CD8-positive, alpha-beta memory T cell (primary cell): Measurements from ENCODE around the gene ARIH1. TPM values are rescaled to one million over a fixed set of nuclear protein-coding genes. Genes with fewer than 3 reads are reported as not detected.
A peak's percentile ranks its signal among the peaks of the same experiment; 100 is the strongest.

ENCODE experiments used
- CTCF ChIA-PET: fragments of 350-600 bp; sonication (Branson Sonifier 250); formaldehyde crosslinking; loops from one replicate; lab custom pipeline; 2021; ENCODE audit warnings: antibody characterized with exemption; lab: Charles Lee
- POLR2A ChIA-PET: fragments of 350-600 bp; sonication (Branson Sonifier 250); formaldehyde crosslinking; loops from one replicate; lab custom pipeline; 2021; ENCODE audit warnings: antibody characterized with exemption; lab: Charles Lee
- DNase-seq, 5 donors: peaks; one replicate each; pipeline versions ENCODE4 v3.0.0 to v3.0.0-alpha.2; 2020 to 2022; ENCODE audit warnings: mixed read lengths in 1 of 5
- H3K27ac ChIP-seq: one replicate; pipeline ENCODE4 v1.7.0; 2013; ENCODE audit warnings: low read depth, mild to moderate bottlenecking, low read length, moderate library complexity
- H3K27me3 ChIP-seq: 2 replicates; pipeline ENCODE4 v1.7.0; 2013; ENCODE audit warnings: low read length, mild to moderate bottlenecking; ENCODE audit not compliant: insufficient read depth, poor library complexity, severe bottlenecking
- H3K36me3 ChIP-seq: 2 replicates; pipeline ENCODE4 v1.7.0; 2013; ENCODE audit warnings: mild to moderate bottlenecking, low read length, moderate library complexity; ENCODE audit not compliant: insufficient read depth
- H3K4me1 ChIP-seq: 2 replicates; pipeline ENCODE4 v1.7.0; 2013; ENCODE audit warnings: mild to moderate bottlenecking, low read length, moderate library complexity; ENCODE audit not compliant: insufficient read depth
- H3K4me3 ChIP-seq: 2 replicates; pipeline ENCODE4 v1.7.0; 2013; ENCODE audit warnings: mild to moderate bottlenecking, low read length
- H3K9me3 ChIP-seq: 2 replicates; pipeline ENCODE4 v1.7.0; 2013; ENCODE audit warnings: mild to moderate bottlenecking, low read length
- H3K27ac Mint-ChIP-seq, 8 donors: one replicate each; pipeline ENCODE4 v1.8.0; 2020 to 2021; ENCODE audit warnings: mixed read lengths in 8 of 8, mild to moderate bottlenecking in 6 of 8, inconsistent platforms in 3 of 8, moderate library complexity in 3 of 8
- H3K27me3 Mint-ChIP-seq, 2 donors: one replicate each; pipeline ENCODE4 v1.8.0; 2020 to 2021; ENCODE audit warnings: mixed read lengths in 2 of 2, mild to moderate bottlenecking in 1 of 2, moderate library complexity in 1 of 2
- H3K36me3 Mint-ChIP-seq, 3 donors: one replicate each; pipeline ENCODE4 v1.8.0; 2020 to 2021; ENCODE audit warnings: mixed read lengths in 3 of 3, inconsistent platforms in 1 of 3, mild to moderate bottlenecking in 1 of 3
- H3K4me1 Mint-ChIP-seq, 3 donors: one replicate each; pipeline ENCODE4 v1.8.0; 2020 to 2021; ENCODE audit warnings: mixed read lengths in 3 of 3, inconsistent platforms in 1 of 3, mild to moderate bottlenecking in 1 of 3
- H3K4me3 Mint-ChIP-seq, 7 donors: one replicate each; pipeline ENCODE4 v1.8.0; 2020 to 2021; ENCODE audit warnings: mixed read lengths in 7 of 7, mild to moderate bottlenecking in 6 of 7, moderate library complexity in 4 of 7, inconsistent platforms in 2 of 7
- H3K9me3 Mint-ChIP-seq, 5 donors: one replicate each; pipeline ENCODE4 v1.8.0; 2020 to 2022; ENCODE audit warnings: mixed read lengths in 5 of 5, mild to moderate bottlenecking in 3 of 5, moderate library complexity in 2 of 5, inconsistent platforms in 1 of 5
- polyA plus RNA-seq: library from polyadenylated mRNA; unstranded; fragments of 300-500 nt; fragmentation: Illumina TruSeq; gene quantifications from one replicate; pipeline ENCODE4 v1.2.3, GENCODE V29; 2021
- total RNA-seq, 2 experiments: library from RNA; stranded (reverse); gene quantifications; one replicate each; pipeline ENCODE4 v1.2.3, GENCODE V29; 2021

Gene ARIH1
- total and polyA plus RNA-seq, 3 experiments from 2014 or later, result 24.3 to 164 (median 153) TPM

DNA sequence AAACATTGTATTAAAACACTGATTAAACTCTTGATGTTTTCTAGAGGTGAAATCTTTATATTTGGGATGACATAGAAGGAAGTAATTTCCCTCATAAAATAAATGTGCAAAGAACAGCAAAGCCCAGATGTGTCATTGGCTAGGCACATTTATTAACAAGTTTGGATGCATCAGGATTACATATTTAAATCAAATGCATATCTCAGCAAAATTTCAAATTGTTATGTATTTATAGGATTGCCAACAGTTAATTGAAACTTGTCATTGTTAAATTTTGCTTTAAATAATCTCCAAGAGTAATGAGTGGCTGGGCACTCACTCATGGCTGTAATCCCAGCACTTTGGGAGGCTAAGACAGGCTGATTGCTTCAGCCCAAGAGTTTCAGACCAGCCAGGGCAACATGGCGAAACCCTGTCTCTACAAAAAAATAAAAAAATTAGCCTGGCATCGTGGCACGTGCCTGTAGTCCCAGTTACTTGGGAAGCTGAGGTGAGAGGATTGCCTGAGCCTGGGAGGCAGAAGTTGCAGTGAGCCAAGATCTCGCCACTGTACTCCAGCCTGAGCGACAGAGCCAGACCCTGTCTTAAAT lies 28.2 kb downstream of the ARIH1 start:
- POLR2A ChIA-PET, result no interaction called here
- H3K4me3 ChIP-seq, result no peak overlapping the region
- CTCF ChIA-PET, result no interaction called here

DNA sequence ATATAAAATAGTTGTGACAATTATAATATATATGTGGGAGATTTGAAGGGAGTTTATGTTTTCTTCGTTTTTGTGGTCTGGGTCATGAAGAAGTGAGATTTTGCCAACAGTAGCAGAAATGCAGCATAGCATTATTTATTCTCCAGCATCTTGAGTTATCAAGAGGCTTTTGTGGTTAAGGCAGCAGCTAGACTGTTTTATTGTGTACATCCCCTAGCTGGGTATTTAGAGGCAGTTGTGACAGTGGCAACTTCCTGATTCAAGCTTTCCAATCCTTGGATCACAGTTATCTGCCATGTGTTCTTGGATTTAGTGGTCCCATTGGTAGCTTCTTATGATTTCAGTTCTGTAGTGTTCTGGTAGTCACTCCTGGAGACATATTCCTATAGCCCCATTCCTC lies 29.0 kb downstream of the ARIH1 start:
- H3K9me3 Mint-ChIP-seq, result no peaks in the 10 kb centered on the region
- H3K27ac Mint-ChIP-seq, result peak overlapping the region in 7 of 8 donors; percentile 8 to 70 (median 37)
- no peaks in the 10 kb centered on the region for H3K27me3 ChIP-seq
- H3K27ac ChIP-seq, result no peak overlapping the region
- CTCF ChIA-PET, result no interaction called here
- peak overlapping the region in 3 of 7 donors; percentile 4 to 22 (median 6) for H3K4me3 Mint-ChIP-seq
- H3K27me3 Mint-ChIP-seq, result peaks cover 0 to 1% of the 10 kb centered on the region in 2 donors
- H3K4me1 ChIP-seq, result peaks cover 33% of the 10 kb centered on the region
- H3K36me3 ChIP-seq, result no peaks in the 10 kb centered on the region
- no peak for DNase-seq
- H3K9me3 ChIP-seq, result no peaks in the 10 kb centered on the region
- POLR2A ChIA-PET, result no interaction called here
- peaks cover 0 to 27% (median 0%) of the 10 kb centered on the region in 3 donors for H3K36me3 Mint-ChIP-seq
- H3K4me1 Mint-ChIP-seq, result peaks cover 59 to 87% (median 83%) of the 10 kb centered on the region in 3 donors
- H3K4me3 ChIP-seq, result no peak overlapping the region

More for the DNA sequence above, 28.2 kb downstream of the ARIH1 start:
- no peaks in the 10 kb centered on the region for H3K27me3 ChIP-seq
- peak overlapping the region in 1 of 8 donors; percentile 6 for H3K27ac Mint-ChIP-seq
- H3K27ac ChIP-seq, result no peak overlapping the region
- H3K9me3 ChIP-seq, result no peaks in the 10 kb centered on the region
- no peaks in the 10 kb centered on the region for H3K9me3 Mint-ChIP-seq
- H3K4me1 Mint-ChIP-seq, result peaks cover 61 to 87% (median 83%) of the 10 kb centered on the region in 3 donors
- peaks cover 0 to 1% of the 10 kb centered on the region in 2 donors for H3K27me3 Mint-ChIP-seq
- H3K4me3 Mint-ChIP-seq, result no peak overlapping the region
- H3K36me3 ChIP-seq, result no peaks in the 10 kb centered on the region
- peaks cover 29% of the 10 kb centered on the region for H3K4me1 ChIP-seq
- peaks cover 0 to 30% (median 0%) of the 10 kb centered on the region in 3 donors for H3K36me3 Mint-ChIP-seq
- DNase-seq, result no peak

DNA sequence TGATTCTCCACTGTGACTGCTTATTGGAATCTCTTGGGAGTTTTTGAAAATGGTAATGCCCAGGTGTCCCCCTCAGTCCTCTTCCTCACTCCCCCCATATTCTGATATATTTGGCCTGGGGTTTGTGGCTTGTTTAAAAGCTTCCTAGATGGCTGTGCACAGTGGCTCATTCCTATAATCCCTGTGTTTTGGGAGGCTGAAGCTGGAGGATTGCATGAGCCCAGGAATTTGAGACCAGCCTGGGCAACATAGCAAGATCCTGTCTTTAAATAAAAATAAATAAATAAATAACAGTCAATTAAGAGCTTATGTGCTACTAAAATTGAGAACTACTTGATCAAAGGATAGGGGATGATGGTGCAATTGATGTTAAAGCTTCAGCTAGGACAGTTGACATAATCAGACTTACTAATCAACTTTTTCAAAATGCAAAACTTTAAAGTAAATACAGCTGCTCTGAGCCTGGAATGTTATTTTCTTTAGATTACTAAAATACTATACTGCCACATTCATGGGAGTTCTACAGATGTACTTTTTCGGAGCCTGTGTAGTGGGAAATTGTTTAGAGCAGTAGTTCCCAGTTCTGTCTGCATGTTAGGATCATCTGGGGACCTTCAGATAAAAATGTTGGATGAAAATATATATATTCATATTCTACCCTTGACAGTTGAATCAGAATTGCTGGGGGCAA lies 33.4 kb downstream of the ARIH1 start:
- H3K27ac ChIP-seq, result no peak overlapping the region
- POLR2A ChIA-PET, result interaction anchor here (0.6 kb wide), 1 partner anchor 24 kb away, joined by 3 read pairs; no protein-coding TSS in a partner anchor
- H3K4me1 ChIP-seq, result peaks cover 19% of the 10 kb centered on the region
- H3K4me3 ChIP-seq, result no peak overlapping the region
- H3K36me3 ChIP-seq, result no peaks in the 10 kb centered on the region
- no peaks in the 10 kb centered on the region for H3K27me3 ChIP-seq
- peaks cover 61 to 90% (median 86%) of the 10 kb centered on the region in 3 donors for H3K4me1 Mint-ChIP-seq
- no peaks in the 10 kb centered on the region for H3K9me3 ChIP-seq
- CTCF ChIA-PET, result no interaction called here
- peaks cover 2 to 16% (median 5%) of the 10 kb centered on the region in 3 donors for H3K36me3 Mint-ChIP-seq
- no peak overlapping the region for H3K4me3 Mint-ChIP-seq
- peaks cover 0 to 2% of the 10 kb centered on the region in 2 donors for H3K27me3 Mint-ChIP-seq
- no peak overlapping the region for H3K27ac Mint-ChIP-seq
- no peaks in the 10 kb centered on the region for H3K9me3 Mint-ChIP-seq
- no peak for DNase-seq

DNA sequence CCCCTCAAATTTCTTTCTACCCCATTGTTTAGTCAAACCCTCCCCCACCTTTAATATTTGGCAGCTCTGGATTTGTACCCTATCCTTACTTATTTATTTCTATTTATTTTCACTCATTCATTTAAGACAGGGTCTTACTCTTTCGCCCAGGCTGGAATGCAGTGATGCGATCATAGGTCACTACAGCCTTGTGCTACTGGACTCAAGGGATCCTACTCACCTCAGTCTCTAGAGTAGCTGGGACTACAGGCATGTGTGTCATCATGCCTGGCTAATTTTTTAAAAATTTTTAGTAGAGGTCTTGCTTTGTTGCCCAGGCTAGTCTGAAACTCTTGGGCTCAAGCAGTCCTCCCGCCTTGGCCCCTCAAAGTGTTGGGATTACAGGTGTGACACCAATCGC lies 35.4 kb downstream of the ARIH1 start:
- H3K36me3 Mint-ChIP-seq, result peaks cover 2 to 11% (median 5%) of the 10 kb centered on the region in 3 donors

DNA sequence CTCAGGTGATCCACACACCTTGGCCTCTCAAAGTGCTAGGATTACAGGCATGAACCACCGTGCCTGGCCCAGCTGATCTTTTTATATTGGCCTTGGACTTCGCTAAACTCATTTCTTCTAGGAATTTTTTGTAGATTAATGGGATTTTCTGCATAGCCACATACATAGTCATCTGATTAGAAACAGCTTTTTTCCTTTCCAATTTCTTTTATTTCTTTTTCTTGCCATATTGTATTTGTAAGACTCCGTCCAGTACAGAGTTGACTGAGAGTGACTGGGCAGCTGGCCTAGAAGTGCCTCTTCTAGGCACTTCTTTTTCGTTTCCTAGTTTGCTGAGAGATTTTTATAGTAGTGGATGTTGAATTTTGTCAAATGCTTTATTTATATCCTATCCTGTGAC lies 37.4 kb downstream of the ARIH1 start:
- H3K27ac Mint-ChIP-seq, result peak overlapping the region in 1 of 8 donors; percentile 59
- no peaks in the 10 kb centered on the region for H3K27me3 ChIP-seq
- no peak overlapping the region for H3K4me3 ChIP-seq
- H3K27ac ChIP-seq, result no peak overlapping the region
- no peak for DNase-seq
- peaks cover 59 to 92% (median 91%) of the 10 kb centered on the region in 3 donors for H3K4me1 Mint-ChIP-seq
- H3K9me3 Mint-ChIP-seq, result no peaks in the 10 kb centered on the region
- ChIA-PET CTCF (no interaction called here), POLR2A (no interaction called here)
- no peaks in the 10 kb centered on the region for H3K9me3 ChIP-seq
- H3K4me1 ChIP-seq, result peaks cover 26% of the 10 kb centered on the region
- H3K36me3 Mint-ChIP-seq, result peaks cover 2 to 8% (median 5%) of the 10 kb centered on the region in 3 donors
- peak overlapping the region in 2 of 7 donors; percentile 38 to 85 for H3K4me3 Mint-ChIP-seq
- H3K27me3 Mint-ChIP-seq, result peaks cover 0 to 2% of the 10 kb centered on the region in 2 donors
- no peaks in the 10 kb centered on the region for H3K36me3 ChIP-seq

More for the DNA sequence above, 35.4 kb downstream of the ARIH1 start:
- peaks cover 0 to 2% of the 10 kb centered on the region in 2 donors for H3K27me3 Mint-ChIP-seq
- Histone ChIP-seq H3K9me3 (no peaks in the 10 kb centered on the region), H3K27ac (no peak overlapping the region), H3K4me1 (peaks cover 25% of the 10 kb centered on the region), H3K4me3 (no peak overlapping the region), H3K36me3 (no peaks in the 10 kb centered on the region), H3K27me3 (no peaks in the 10 kb centered on the region)
- peaks cover 57 to 88% (median 85%) of the 10 kb centered on the region in 3 donors for H3K4me1 Mint-ChIP-seq
- no peaks in the 10 kb centered on the region for H3K9me3 Mint-ChIP-seq
- POLR2A ChIA-PET, result no interaction called here
- CTCF ChIA-PET, result interaction anchor here (1.4 kb wide), 1 partner anchor 134 kb away, joined by 3 read pairs; the partner anchor contains the start of gene HEXA
- peak overlapping the region in 1 of 7 donors; percentile 8 for H3K4me3 Mint-ChIP-seq
- H3K27ac Mint-ChIP-seq, result peak overlapping the region in 2 of 8 donors; percentile 12 to 17
- no peak for DNase-seq

DNA sequence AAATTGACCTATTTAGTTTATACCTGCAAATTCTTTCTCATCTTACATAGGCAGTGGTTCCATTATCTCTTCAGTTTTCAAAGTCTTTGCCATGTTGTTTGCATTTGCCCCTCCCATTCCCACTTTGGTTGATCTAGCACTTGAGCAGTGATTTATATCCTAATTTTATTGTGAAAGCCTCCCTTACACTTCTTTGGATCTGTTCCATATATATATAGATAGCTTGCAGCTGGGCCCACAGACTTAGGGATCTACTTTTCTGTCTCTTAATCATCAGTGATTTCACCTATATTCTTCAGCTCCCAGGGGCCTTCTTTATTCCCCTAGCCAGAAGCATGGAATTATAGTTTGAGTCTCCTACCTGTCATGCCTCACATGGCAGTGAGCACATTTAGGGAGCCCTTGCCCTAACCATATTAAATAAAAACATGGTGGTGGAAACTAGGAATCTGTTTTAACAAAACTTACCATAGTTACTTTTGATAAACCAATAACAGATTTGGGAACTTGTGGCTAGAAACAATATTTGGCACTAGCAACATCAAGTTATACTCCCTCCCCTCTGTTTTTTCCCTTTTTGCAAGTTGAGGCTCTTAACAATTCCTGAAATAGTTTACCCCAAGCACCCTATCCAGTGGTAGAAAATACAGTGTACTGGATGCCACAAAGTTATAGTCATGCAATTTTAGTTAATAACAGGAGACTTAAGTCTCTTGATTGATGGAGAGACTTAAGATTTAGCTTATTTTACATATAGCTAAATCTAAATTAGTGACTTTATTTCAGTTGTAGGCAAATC lies 41.7 kb downstream of the ARIH1 start:
- Mint-ChIP-seq H3K9me3 (no peaks in the 10 kb centered on the region), H3K4me3 (peak overlapping the region in 1 of 7 donors; percentile 38), H3K36me3 (peaks cover 0 to 18% (median 3%) of the 10 kb centered on the region in 3 donors), H3K27ac (peak overlapping the region in 3 of 8 donors; percentile 4 to 80 (median 51)), H3K4me1 (peaks cover 53 to 69% (median 67%) of the 10 kb centered on the region in 3 donors), H3K27me3 (peaks cover 0 to 2% of the 10 kb centered on the region in 2 donors)
- ChIA-PET POLR2A (no interaction called here), CTCF (no interaction called here)
- Histone ChIP-seq H3K27me3 (no peaks in the 10 kb centered on the region), H3K9me3 (no peaks in the 10 kb centered on the region), H3K36me3 (no peaks in the 10 kb centered on the region), H3K27ac (no peak overlapping the region), H3K4me1 (peaks cover 22% of the 10 kb centered on the region), H3K4me3 (no peak overlapping the region)
- DNase-seq, result no peak

DNA sequence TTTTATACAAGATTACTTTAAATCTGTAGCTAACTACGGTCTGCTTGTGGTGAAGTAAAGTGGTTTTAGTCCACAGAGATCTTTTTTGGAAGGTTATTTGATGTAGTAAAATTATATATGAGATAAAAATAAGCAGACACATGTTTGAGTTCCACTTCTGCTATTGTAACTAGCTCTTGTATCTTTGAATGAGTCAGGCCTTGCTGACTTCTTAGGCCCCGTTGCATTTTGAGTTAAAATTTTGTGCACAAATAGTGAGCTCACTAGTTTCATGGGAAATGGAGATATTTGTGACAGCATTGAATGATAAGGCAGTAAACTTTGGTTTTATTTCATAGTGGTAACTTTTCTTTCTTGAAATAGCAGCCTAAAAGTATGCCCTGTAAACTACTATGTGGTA lies 42.6 kb downstream of the ARIH1 start:
- DNase-seq, result no peak
- Mint-ChIP-seq H3K27me3 (peaks cover 0 to 2% of the 10 kb centered on the region in 2 donors), H3K4me1 (peaks cover 45 to 59% (median 57%) of the 10 kb centered on the region in 3 donors), H3K36me3 (peaks cover 0 to 24% (median 1%) of the 10 kb centered on the region in 3 donors), H3K4me3 (no peak overlapping the region), H3K9me3 (no peaks in the 10 kb centered on the region), H3K27ac (peak overlapping the region in 4 of 8 donors; percentile 4 to 20 (median 12))
- no peaks in the 10 kb centered on the region for H3K9me3 ChIP-seq
- POLR2A ChIA-PET, result no interaction called here
- no peaks in the 10 kb centered on the region for H3K36me3 ChIP-seq
- H3K4me1 ChIP-seq, result peaks cover 22% of the 10 kb centered on the region
- no peak overlapping the region for H3K27ac ChIP-seq
- CTCF ChIA-PET, result no interaction called here
- no peak overlapping the region for H3K4me3 ChIP-seq
- H3K27me3 ChIP-seq, result no peaks in the 10 kb centered on the region
